Nephron progenitor cell (in vitro differentiated cells): Measurements from ENCODE around the gene TNFSF18.

Experiments
- DNase-seq: peaks from one replicate; pipeline ENCODE4 v3.0.0; 2021
- H3K27ac Mint-ChIP-seq: 2 replicates; pipeline ENCODE4 v1.8.0; 2021; ENCODE audit warnings: mild to moderate bottlenecking, moderate library complexity, mixed read lengths
- H3K27me3 Mint-ChIP-seq: 2 replicates; pipeline ENCODE4 v1.8.0; 2021; ENCODE audit warnings: mild to moderate bottlenecking, low read depth, mixed read lengths; ENCODE audit not compliant: poor library complexity
- H3K36me3 Mint-ChIP-seq: 2 replicates; pipeline ENCODE4 v1.8.0; 2021; ENCODE audit warnings: low read depth, mixed read lengths
- H3K4me1 Mint-ChIP-seq: 2 replicates; pipeline ENCODE4 v1.8.0; 2021; ENCODE audit warnings: mixed read lengths
- H3K4me3 Mint-ChIP-seq: 2 replicates; pipeline ENCODE4 v1.8.0; 2021; ENCODE audit warnings: mild to moderate bottlenecking, moderate library complexity, mixed read lengths
- H3K9me3 Mint-ChIP-seq: 2 replicates; pipeline ENCODE4 v1.8.0; 2021; ENCODE audit warnings: mild to moderate bottlenecking, moderate library complexity, mixed read lengths
- CTCF ChIP-seq: fragments of 200-600 bp; sonication (generic); IDR thresholded peaks from 2 replicates; pipeline ENCODE4 v1.5.0; 2021; ENCODE audit warnings: antibody characterized with exemption

The TNFSF18 gene

GRCh38 chr1:173002891-173003838 lies 47.6 kb downstream of the TNFSF18 start:
- no peak for DNase-seq
- Mint-ChIP-seq H3K36me3 (no peaks in the 10 kb centered on the region), H3K27ac (no peak overlapping the region), H3K27me3 (no peaks in the 10 kb centered on the region), H3K9me3 (peaks cover 29% of the 10 kb centered on the region), H3K4me1 (no peaks in the 10 kb centered on the region), H3K4me3 (no peak overlapping the region)
- TF ChIP-seq CTCF = no peak

- peaks cover 43% of the 10 kb centered on the region for H3K9me3 Mint-ChIP-seq
- H3K27ac Mint-ChIP-seq = no peak overlapping the region
- no peak for TF ChIP-seq CTCF
- no peak for DNase-seq
- no peak overlapping the region for H3K4me3 Mint-ChIP-seq
- no peaks in the 10 kb centered on the region for H3K27me3 Mint-ChIP-seq
- no peaks in the 10 kb centered on the region for H3K36me3 Mint-ChIP-seq
- no peaks in the 10 kb centered on the region for H3K4me1 Mint-ChIP-seq
Observed at GRCh38 chr1:172999349-172999748, 51.4 kb downstream of the TNFSF18 start.

GRCh38 chr1:172997941-172998361 lies 52.8 kb downstream of the TNFSF18 start:
- no peak overlapping the region for H3K27ac Mint-ChIP-seq
- no peaks in the 10 kb centered on the region for H3K4me1 Mint-ChIP-seq
- no peak overlapping the region for H3K4me3 Mint-ChIP-seq
- TF ChIP-seq CTCF = no peak
- H3K9me3 Mint-ChIP-seq = peaks cover 42% of the 10 kb centered on the region
- no peaks in the 10 kb centered on the region for H3K27me3 Mint-ChIP-seq
- H3K36me3 Mint-ChIP-seq = no peaks in the 10 kb centered on the region
- no peak for DNase-seq

- Mint-ChIP-seq H3K4me3 (no peak overlapping the region), H3K4me1 (no peaks in the 10 kb centered on the region), H3K9me3 (peaks cover 15% of the 10 kb centered on the region), H3K36me3 (no peaks in the 10 kb centered on the region), H3K27ac (no peak overlapping the region), H3K27me3 (no peaks in the 10 kb centered on the region)
- TF ChIP-seq CTCF = no peak
- no peak for DNase-seq
Observed at GRCh38 chr1:172993640-172994039, 57.1 kb downstream of the TNFSF18 start.

GRCh38 chr1:172991674-172992400 lies 58.9 kb downstream of the TNFSF18 start:
- Mint-ChIP-seq H3K4me1 (peaks cover 4% of the 10 kb centered on the region), H3K27me3 (no peaks in the 10 kb centered on the region), H3K36me3 (no peaks in the 10 kb centered on the region), H3K9me3 (peaks cover 11% of the 10 kb centered on the region), H3K27ac (no peak overlapping the region), H3K4me3 (no peak overlapping the region)
- no peak for DNase-seq
- no peak for TF ChIP-seq CTCF
